Vagina (tissue), 2 donors: ENCODE data around the gene CADPS. TPM values are rescaled to one million over a fixed set of nuclear protein-coding genes. Genes with fewer than 3 reads are reported as not detected.

Experiments used
- DNase-seq, 2 donors: peaks; one replicate each; pipeline ENCODE4 v3.0.0-alpha.2; 2017; ENCODE audit errors: extremely low spot score in 2 of 2
- H3K27ac ChIP-seq: fragments of 200-600 bp; sonication (generic); one replicate; pipeline ENCODE4 v1.5.1; 2019
- H3K27me3 ChIP-seq: fragments of 200-600 bp; sonication (generic); one replicate; pipeline ENCODE4 v1.5.1; 2019
- H3K36me3 ChIP-seq, 2 donors: fragments of 200-600 bp; sonication (generic); one replicate each; pipeline ENCODE4 v1.5.1; 2017 to 2019
- H3K4me1 ChIP-seq: fragments of 200-600 bp; sonication (generic); one replicate; pipeline ENCODE4 v1.5.1; 2019
- H3K4me3 ChIP-seq, 2 donors: fragments of 200-600 bp; sonication (generic); 1 replicate in 1 of 2; 2 replicates in 1 of 2; pipeline ENCODE4 v1.5.1; 2016 to 2019
- H3K9me3 ChIP-seq: fragments of 200-600 bp; sonication (generic); one replicate; pipeline ENCODE4 v1.5.1; 2019
- CTCF ChIP-seq, 3 experiments: fragments of 450-650 bp in 2 of 3; fragments of 200-600 bp in 1 of 3; sonication (generic) in 1 of 3; IDR thresholded peaks; one replicate each; pipeline ENCODE4 v1.5.1; 2017 to 2019; ENCODE audit warnings: antibody characterized with exemption in 3 of 3, mild to moderate bottlenecking in 2 of 3, moderate library complexity in 2 of 3
- POLR2A ChIP-seq, 2 donors: fragments of 450-650 bp; IDR thresholded peaks; one replicate each; pipeline ENCODE4 v1.6.1; 2017; ENCODE audit warnings: antibody characterized with exemption in 2 of 2, mild to moderate bottlenecking in 2 of 2, moderate library complexity in 2 of 2
- POLR2AphosphoS5 ChIP-seq, 2 donors: sonication (generic); formaldehyde crosslinking; IDR thresholded peaks; one replicate each; pipeline ENCODE4 v1.9.0; 2017; ENCODE audit warnings: antibody characterized with exemption in 2 of 2, mild to moderate bottlenecking in 2 of 2, low read depth in 1 of 2; ENCODE audit not compliant: insufficient read depth in 1 of 2
- intact Hi-C: fragments of 100-400 bp; cut with DNase I; formaldehyde crosslinking; loops from one replicate; pipeline ENCODE4 v1.15.1; 2023
- total RNA-seq: library from RNA; depleted of rRNA; stranded (reverse); fragments of >200 nt; gene quantifications from one replicate; pipeline ENCODE4 v1.2.3, GENCODE V29; 2016

The CADPS gene
- total RNA-seq, 1 donor from 2014 or later, result 12.8 TPM

- no peak for DNase-seq
- no peak for TF ChIP-seq CTCF (IDR thresholded peaks at IDR 0.05)
- no peak for TF ChIP-seq POLR2AphosphoS5 (IDR thresholded peaks at IDR 0.05; ENCODE audit: insufficient read depth in 1 of 2, low read depth in 1 of 2)
- TF ChIP-seq POLR2A (IDR thresholded peaks at IDR 0.05), result no peak
Measured at GRCh38 chr3:62638316-62638715, 236.9 kb downstream of the CADPS start.

GRCh38 chr3:62636235-62636826 is 238.9 kb downstream of the CADPS start:
- no peak for DNase-seq
- intact Hi-C loops, result no loop called here
- no peak overlapping the region for H3K27ac ChIP-seq
- no peaks in the 10 kb centered on the region for H3K36me3 ChIP-seq
- no peaks in the 10 kb centered on the region for H3K9me3 ChIP-seq
- H3K4me1 ChIP-seq, result no peaks in the 10 kb centered on the region
- no peak overlapping the region for H3K4me3 ChIP-seq
- no peaks in the 10 kb centered on the region for H3K27me3 ChIP-seq
- TF ChIP-seq POLR2AphosphoS5 (IDR thresholded peaks at IDR 0.05; ENCODE audit: insufficient read depth in 1 of 2, low read depth in 1 of 2) (no peak), CTCF (IDR thresholded peaks at IDR 0.05) (no peak), POLR2A (IDR thresholded peaks at IDR 0.05) (no peak)

More at GRCh38 chr3:62638316-62638715, 236.9 kb downstream of the CADPS start:
- Histone ChIP-seq H3K36me3 (no peaks in the 10 kb centered on the region), H3K27ac (no peak overlapping the region), H3K9me3 (no peaks in the 10 kb centered on the region), H3K4me3 (no peak overlapping the region), H3K4me1 (no peaks in the 10 kb centered on the region), H3K27me3 (no peaks in the 10 kb centered on the region)
- intact Hi-C loops, result no loop called here

- TF ChIP-seq POLR2A (IDR thresholded peaks at IDR 0.05) (no peak), POLR2AphosphoS5 (IDR thresholded peaks at IDR 0.05; ENCODE audit: insufficient read depth in 1 of 2, low read depth in 1 of 2) (no peak), CTCF (IDR thresholded peaks at IDR 0.05) (no peak)
- no peaks in the 10 kb centered on the region for H3K36me3 ChIP-seq
- no peaks in the 10 kb centered on the region for H3K27me3 ChIP-seq
- H3K4me3 ChIP-seq, result no peak overlapping the region
- DNase-seq, result no peak
- H3K27ac ChIP-seq, result no peak overlapping the region
- intact Hi-C loops, result no loop called here
- no peaks in the 10 kb centered on the region for H3K9me3 ChIP-seq
- no peaks in the 10 kb centered on the region for H3K4me1 ChIP-seq
Measured at GRCh38 chr3:62632510-62633294, 242.5 kb downstream of the CADPS start.

GRCh38 chr3:62631488-62631887 is 243.7 kb downstream of the CADPS start:
- Histone ChIP-seq H3K27ac (no peak overlapping the region), H3K27me3 (no peaks in the 10 kb centered on the region), H3K36me3 (no peaks in the 10 kb centered on the region), H3K4me3 (no peak overlapping the region), H3K9me3 (no peaks in the 10 kb centered on the region), H3K4me1 (no peaks in the 10 kb centered on the region)
- TF ChIP-seq CTCF (IDR thresholded peaks at IDR 0.05) (no peak), POLR2AphosphoS5 (IDR thresholded peaks at IDR 0.05; ENCODE audit: insufficient read depth in 1 of 2, low read depth in 1 of 2) (no peak), POLR2A (IDR thresholded peaks at IDR 0.05) (no peak)
- no peak for DNase-seq
- intact Hi-C loops, result no loop called here

GRCh38 chr3:62630664-62631063 is 244.6 kb downstream of the CADPS start:
- Histone ChIP-seq H3K4me1 (no peaks in the 10 kb centered on the region), H3K9me3 (no peaks in the 10 kb centered on the region), H3K27me3 (no peaks in the 10 kb centered on the region), H3K36me3 (no peaks in the 10 kb centered on the region), H3K4me3 (no peak overlapping the region), H3K27ac (no peak overlapping the region)
- no peak for DNase-seq
- no peak for TF ChIP-seq CTCF (IDR thresholded peaks at IDR 0.05)
- no peak for TF ChIP-seq POLR2AphosphoS5 (IDR thresholded peaks at IDR 0.05; ENCODE audit: insufficient read depth in 1 of 2, low read depth in 1 of 2)
- TF ChIP-seq POLR2A (IDR thresholded peaks at IDR 0.05), result no peak
- intact Hi-C loops, result no loop called here
